Kidney (tissue), 14 donors: ENCODE data around the gene TNNC1. TPM values are rescaled to one million over a fixed set of nuclear protein-coding genes. Genes with fewer than 3 reads are reported as not detected.

Source experiments
- DNase-seq, 5 donors: peaks; one replicate each; pipeline ENCODE4 v3.0.0-alpha.2; 2013 to 2020
- FAIRE-seq: peaks from 2 replicates; lab custom pipeline; 2012; peaks lifted over from hg19 to GRCh38; lab: Jason Lieb, UNC
- H3K27ac ChIP-seq, 2 donors: one replicate each; pipeline ENCODE4 v1.7.0; 2013; ENCODE audit warnings: low read depth in 2 of 2, low read length in 2 of 2, inconsistent platforms in 1 of 2
- H3K27me3 ChIP-seq: one replicate; pipeline ENCODE4 v1.7.1; 2013; ENCODE audit warnings: low read length, inconsistent platforms; ENCODE audit not compliant: control insufficient read depth, insufficient read depth
- H3K36me3 ChIP-seq, 3 donors: one replicate each; pipeline versions ENCODE4 v1.7.0 to v1.7.1; 2013; ENCODE audit warnings: low read length in 3 of 3, control low read depth in 1 of 3, inconsistent platforms in 1 of 3; ENCODE audit not compliant: insufficient read depth in 3 of 3, control insufficient read depth in 2 of 3
- H3K4me1 ChIP-seq, 3 donors: one replicate each; pipeline versions ENCODE4 v1.7.0 to v1.7.1; 2013; ENCODE audit warnings: low read length in 3 of 3, inconsistent platforms in 1 of 3, low read depth in 1 of 3; ENCODE audit not compliant: control insufficient read depth in 2 of 3, insufficient read depth in 2 of 3
- H3K4me3 ChIP-seq, 3 donors: one replicate each; pipeline versions ENCODE4 v1.7.0 to v1.8.1; 2013; ENCODE audit warnings: low read length in 3 of 3, control low read depth in 1 of 3, inconsistent platforms in 1 of 3
- H3K9ac ChIP-seq, 3 donors: one replicate each; pipeline versions ENCODE4 v1.7.0 to v1.7.1; 2013; ENCODE audit warnings: low read length in 3 of 3, control low read depth in 1 of 3, inconsistent platforms in 1 of 3
- H3K9me3 ChIP-seq, 3 donors: one replicate each; pipeline versions ENCODE4 v1.7.0 to v1.7.1; 2013; ENCODE audit warnings: low read length in 3 of 3, control low read depth in 1 of 3, inconsistent platforms in 1 of 3; ENCODE audit not compliant: control insufficient read depth in 2 of 3, insufficient read depth in 1 of 3
- CTCF ChIP-seq: IDR thresholded peaks from 3 replicates; pipeline ENCODE4 v1.5.1; 2012; ENCODE audit warnings: mild to moderate bottlenecking, moderate library complexity, borderline replicate concordance; ENCODE audit not compliant: insufficient read depth; ENCODE audit errors: extremely low read depth
- intact Hi-C: fragments of 100-400 bp; cut with DNase I; formaldehyde crosslinking; loops from one replicate; pipeline ENCODE4 v1.11.1; 2022
- polyA plus RNA-seq: library from polyadenylated mRNA; stranded (reverse); fragments of 350-450 nt; fragmentation: Illumina TruSeq; extraction: RNeasy Lipid Tissue Mini Kit (QIAGEN cat#74804); gene quantifications from one replicate; pipeline ENCODE4 v1.2.3, GENCODE V29; 2014; ENCODE audit warnings: low read depth, low replicate concordance; ENCODE audit not compliant: insufficient read depth
- total RNA-seq: library from RNA; stranded (reverse); fragmentation: NEBNext Ultra II Directional; extraction: Animal tissue kit (Norgen Biotek cat#: 25700); gene quantifications from one replicate; pipeline ENCODE4 v1.2.1, GENCODE V29; 2021
- donor health status: control.
- donor health status: control.
- donor health status: control.
- donor health status: control.
- donor health status: control.
- donor health status: DM: yes; HTN: yes; CAD: no.
- donor health status: Normal renal cell carcinoma (clear cell type).

Gene TNNC1
- total and polyA plus RNA-seq, 2 donors from 2014 or later = 2.2 to 86.6 TPM

GRCh38 chr3:52479877-52480575 lies 26.2 kb upstream of the TNNC1 start:
- intact Hi-C loops = no loop called here
- Histone ChIP-seq H3K4me1 (no peaks in the 10 kb centered on the region), H3K9me3 (no peaks in the 10 kb centered on the region), H3K4me3 (no peak overlapping the region), H3K27me3 (no peaks in the 10 kb centered on the region), H3K9ac (no peak overlapping the region), H3K36me3 (peaks cover 11 to 72% (median 39%) of the 10 kb centered on the region in 3 donors), H3K27ac (no peak overlapping the region)
- no peak for TF ChIP-seq CTCF
- FAIRE-seq = no peak
- peak in 1 of 5 donors; percentile 63 for DNase-seq

GRCh38 chr3:52479037-52479876 lies 25.4 kb upstream of the TNNC1 start:
- no peak for DNase-seq

GRCh38 chr3:52477796-52478095 lies 23.9 kb upstream of the TNNC1 start:
- Histone ChIP-seq H3K9ac (no peak overlapping the region), H3K9me3 (no peaks in the 10 kb centered on the region), H3K27me3 (no peaks in the 10 kb centered on the region), H3K27ac (no peak overlapping the region), H3K4me1 (no peaks in the 10 kb centered on the region), H3K36me3 (peaks cover 14 to 87% (median 50%) of the 10 kb centered on the region in 3 donors), H3K4me3 (no peak overlapping the region)
- intact Hi-C loops = no loop called here
- no peak for TF ChIP-seq CTCF
- FAIRE-seq (no peak), DNase-seq (no peak)

More at GRCh38 chr3:52479037-52479876, 25.4 kb upstream of the TNNC1 start:
- no peak overlapping the region for H3K27ac ChIP-seq
- no peaks in the 10 kb centered on the region for H3K4me1 ChIP-seq
- FAIRE-seq = no peak
- no peaks in the 10 kb centered on the region for H3K27me3 ChIP-seq
- intact Hi-C loops = no loop called here
- TF ChIP-seq CTCF = no peak
- H3K9ac ChIP-seq = no peak overlapping the region
- no peaks in the 10 kb centered on the region for H3K9me3 ChIP-seq
- H3K4me3 ChIP-seq = no peak overlapping the region
- H3K36me3 ChIP-seq = peaks cover 11 to 78% (median 39%) of the 10 kb centered on the region in 3 donors
